Glomerular visceral epithelial cell (primary cell): ENCODE measurements around the gene ADCK2.
"Not testable (repeated sequence)": the region's sequence is repeated elsewhere in the genome, so short reads cannot be mapped to it uniquely, and the experiment has no call there.

Source experiments
- DNase-seq: peaks from one replicate; pipeline ENCODE4 v3.0.0-alpha.2; 2016; ENCODE audit errors: extremely low spot score

ADCK2 gene

DNA sequence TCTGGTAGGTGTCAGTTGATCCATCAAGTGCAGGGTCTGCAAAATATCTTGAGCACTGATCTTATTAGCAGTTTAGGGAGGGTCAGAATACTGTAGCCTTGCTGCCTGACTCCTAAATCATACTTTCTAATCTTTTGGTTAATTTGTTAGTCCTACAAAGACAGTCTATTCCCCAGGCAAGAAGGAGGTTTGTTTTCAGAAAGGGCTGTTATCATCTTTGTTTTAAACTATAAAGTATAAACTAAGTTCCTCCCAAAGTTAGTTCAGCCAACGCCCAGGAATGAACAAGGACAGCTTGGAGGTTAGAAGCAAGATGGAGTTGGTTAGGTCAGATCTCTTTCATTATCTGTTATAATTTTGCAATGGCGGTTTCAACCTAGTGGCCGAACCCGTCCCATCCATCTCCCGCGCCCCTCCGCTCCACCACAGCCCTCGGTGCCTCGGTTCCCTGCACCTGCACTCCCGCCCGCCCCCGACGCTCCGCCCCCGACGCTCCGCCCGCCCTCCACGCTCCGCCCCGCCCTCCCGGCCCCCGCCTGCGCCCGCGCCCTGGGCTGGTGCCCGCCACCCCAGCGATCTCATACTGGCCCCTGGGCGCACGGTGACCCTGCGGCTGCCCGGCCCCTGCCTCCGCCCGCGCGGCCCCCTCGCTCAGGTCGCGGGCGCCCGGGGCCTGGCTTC is at the start of gene ADCK2:
Gene ADCK2, plus strand, starts transcription at position 564 of the 681 bp plus-strand sequence. CDS start 386 bp downstream, outside the sequence.
- peak; percentile 54 for DNase-seq

DNA sequence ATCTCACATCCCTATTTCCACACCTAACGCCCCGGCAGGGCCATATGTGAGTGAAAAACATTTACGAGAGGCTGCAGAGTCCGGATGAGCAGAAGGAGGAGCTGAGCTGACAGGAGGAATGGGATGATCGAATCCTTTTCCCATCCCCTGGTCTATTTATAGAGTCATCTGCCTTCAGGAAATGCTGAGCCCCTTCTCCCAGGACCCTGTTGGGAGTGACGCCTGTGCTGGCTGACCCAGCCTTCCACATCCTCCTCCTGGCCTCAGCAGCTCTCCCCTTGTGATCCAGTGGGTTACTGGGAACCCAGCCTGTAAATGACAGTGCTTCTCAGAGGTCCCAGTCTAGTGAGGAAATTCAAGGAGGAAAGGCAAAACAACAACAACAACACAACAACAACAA is 48.8 kb upstream of the ADCK2 start:
- DNase-seq = no peak

- DNase-seq = no peak
These were observed 48.2 kb upstream of the ADCK2 start for GRCh38 chr7:140624392-140625191.

- not testable (repeated sequence) for DNase-seq
These were observed 47.6 kb upstream of the ADCK2 start for GRCh38 chr7:140625192-140625558.

DNA sequence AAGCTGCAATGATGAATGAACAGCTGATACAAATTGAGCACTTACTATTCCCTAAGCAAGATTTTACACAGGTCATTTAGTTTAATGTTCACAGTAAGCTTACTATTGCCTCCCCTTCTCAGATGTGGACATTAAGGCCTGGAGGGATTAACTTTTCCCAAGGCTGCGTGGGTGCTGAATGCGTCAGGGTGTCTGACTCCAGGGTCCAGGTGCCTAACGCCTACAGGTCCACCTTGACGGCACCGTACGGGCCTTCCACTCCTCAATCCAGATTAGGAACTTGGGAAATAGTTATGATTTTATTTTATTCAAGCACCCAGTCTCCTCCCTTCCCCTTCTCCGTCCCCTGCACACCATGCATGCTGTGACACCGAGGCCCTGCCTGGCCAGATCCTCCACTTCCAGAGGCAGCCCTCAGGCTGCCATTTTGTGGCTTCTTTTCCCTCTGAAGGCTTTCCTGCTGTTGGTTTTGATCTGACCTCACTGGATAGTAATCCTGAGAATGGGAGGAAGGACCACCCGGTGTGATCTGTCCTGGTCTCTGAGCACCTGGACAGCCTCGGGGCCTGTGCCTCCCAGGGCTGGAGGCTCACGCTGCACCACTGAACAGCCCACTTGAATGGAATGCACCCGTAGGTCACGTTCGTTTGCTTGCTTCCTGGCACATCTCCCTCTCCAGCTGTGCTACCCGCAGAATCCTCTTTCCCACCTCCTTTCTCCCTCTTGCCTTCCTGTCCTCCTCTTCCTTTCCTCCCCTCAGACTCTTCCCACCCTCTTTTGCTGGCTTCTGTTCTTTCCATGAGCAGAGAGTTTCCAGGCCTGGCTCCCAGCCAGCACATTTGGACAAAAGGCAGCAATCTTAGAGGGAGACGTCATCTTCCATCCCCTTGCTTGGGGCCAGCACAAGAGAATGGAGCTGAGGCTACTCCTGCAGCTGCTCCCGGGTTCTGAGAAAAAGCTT is 46.6 kb upstream of the ADCK2 start:
- DNase-seq = peak; percentile 100

DNA sequence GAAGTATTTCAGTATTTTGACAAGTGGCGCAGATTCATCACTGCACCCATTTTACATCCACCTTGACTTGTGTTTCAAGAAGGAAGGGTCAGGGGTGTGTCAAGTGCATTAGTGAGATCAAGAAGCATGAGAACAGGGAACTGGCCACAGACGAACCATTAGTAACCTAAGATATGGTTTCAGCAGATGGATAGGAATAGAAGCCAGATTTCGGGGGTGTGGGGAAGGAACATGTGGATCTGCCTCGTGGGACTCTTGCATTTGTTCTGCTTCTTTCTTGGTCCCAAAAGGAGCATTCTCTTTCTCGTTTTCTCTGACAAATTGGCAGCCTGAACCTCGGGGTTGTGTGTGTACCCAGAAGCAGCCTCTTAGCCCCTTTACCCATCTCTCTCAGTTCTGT is 41.7 kb upstream of the ADCK2 start:
- no peak for DNase-seq

DNA sequence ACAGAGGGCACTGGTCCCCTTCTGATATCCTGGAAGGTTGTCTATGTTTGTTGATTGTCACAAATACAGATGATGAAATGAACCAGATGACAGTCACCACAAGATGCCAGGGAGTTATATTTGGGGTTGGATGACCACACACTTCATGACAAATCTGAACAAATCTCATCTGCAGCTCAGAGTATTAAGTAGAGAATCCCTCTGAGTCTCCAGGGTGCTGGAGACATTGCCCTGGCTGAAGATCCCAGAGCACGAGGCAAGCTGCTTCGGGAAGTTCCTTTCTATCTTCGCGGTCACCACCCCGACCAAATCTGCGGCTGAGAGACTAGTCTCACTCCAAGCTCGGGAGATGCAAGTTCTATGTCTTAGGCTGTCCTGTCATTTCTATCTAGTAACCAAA is 41.1 kb upstream of the ADCK2 start:
- no peak for DNase-seq

- DNase-seq = no peak
These were observed 37.4 kb upstream of the ADCK2 start for GRCh38 chr7:140635345-140635744.

- no peak for DNase-seq
These were observed 36.9 kb upstream of the ADCK2 start for GRCh38 chr7:140635816-140636215.

- no peak for DNase-seq
These were observed 35.3 kb upstream of the ADCK2 start for GRCh38 chr7:140637400-140637799.

DNA sequence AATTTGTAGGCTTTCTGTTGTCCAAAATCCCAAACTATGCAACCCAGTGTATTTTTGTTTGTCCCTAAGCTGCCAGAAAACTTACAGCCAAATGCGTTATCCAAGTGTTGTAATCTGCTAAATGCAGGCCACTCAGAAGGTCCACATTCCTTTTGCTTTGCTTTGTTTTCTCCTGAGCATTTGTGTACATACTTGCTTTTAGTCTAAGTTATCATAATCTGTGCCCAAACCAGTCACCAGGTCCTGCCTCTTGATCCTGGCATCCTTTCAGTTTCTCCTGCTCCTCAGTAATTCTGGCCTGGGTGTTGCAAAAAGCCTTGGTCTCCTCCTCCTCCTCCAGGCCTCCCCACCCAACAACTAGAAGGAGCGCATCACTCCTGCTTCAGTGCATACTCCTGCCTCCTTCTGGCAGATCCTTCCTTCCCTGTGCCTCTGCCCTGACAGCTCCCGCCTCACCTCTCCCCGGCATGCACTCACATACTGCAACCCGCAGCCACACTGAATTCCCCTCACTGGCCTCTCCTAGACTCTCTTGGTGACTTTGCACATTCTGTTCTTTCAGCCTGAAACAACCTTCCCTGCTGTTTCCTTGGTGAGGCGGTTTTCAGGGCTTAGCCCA is 34.5 kb upstream of the ADCK2 start:
- peak; percentile 51 for DNase-seq

DNA sequence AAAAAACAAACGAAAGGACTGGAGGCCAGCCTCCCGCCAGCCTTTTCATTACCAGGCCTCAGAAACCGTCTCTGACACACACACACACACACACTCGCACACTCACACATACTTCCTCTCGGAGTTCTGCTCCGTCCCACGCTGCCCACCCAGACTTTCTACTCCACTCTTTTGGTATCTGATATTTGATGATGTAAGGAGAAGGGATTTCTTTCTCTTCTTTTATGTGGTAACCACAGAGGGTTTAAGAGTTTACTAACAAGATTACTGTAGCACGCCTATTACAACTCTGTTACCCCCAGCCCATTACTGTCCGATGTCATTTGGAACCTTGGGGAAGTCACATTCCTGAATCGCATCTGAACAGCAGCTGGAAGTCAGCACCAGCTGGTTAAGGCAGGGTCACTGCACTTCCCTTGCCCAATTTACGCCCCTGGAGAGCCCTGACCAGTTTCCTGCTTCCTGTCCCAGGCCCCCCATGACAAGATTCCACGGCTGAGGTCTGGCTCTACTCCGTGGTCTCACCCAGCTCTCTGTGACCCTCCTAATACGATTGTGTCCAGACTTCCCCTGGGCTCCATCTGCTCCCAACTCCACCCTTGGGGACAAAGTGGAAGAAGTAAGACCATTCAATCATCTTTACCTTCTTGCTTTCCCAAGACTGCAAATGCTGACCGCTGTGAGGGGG is 33.2 kb upstream of the ADCK2 start:
- DNase-seq = peak; percentile 53

- DNase-seq = peak; percentile 52
These were observed 32.6 kb upstream of the ADCK2 start for GRCh38 chr7:140640060-140640637.

DNA sequence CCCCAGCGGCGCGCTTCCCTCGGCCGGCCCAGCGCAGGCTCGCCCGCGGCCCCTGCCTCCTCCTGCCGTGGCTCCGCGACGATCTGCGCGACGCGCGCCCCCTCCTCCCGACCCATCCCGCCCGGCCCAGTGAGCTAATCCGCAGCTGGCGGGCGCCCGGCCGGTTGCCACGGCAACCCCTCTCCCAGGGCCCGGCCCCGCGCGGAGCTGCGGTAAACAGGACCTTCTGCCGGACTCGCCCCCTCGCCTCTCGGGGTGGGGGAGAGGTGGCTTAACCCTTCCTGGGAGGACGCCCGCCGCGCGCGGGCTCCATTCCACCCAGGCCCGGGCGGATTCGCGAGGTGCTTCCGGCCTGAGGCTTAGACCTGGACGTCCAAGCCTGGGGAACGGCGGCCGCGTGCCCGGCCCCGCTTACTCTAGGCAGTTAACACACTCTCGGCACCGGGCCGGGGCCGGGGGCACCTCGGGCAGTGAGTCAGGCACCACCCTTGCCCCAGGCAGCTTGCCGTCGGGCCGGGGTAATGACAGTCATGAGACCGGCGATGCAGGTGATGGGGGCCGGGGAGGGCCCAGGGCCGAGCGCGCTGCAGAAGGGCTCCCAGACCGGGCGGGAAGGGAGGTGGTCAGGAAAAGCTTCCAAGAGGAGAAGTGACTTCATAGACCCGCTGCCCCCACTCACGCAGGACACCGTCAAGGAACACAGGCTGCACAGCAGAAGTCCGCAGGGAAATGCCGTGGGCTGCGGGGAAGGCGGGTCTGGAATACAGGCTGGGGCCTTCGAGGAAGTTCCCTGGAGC is 31.8 kb upstream of the ADCK2 start, which contains the start of gene DENND2A:
Gene DENND2A, minus strand, starts transcription at position 87 of the 797 bp plus-strand sequence. CDS start 38,416 bp downstream, outside the sequence.
- peak; percentile 87 for DNase-seq

DNA sequence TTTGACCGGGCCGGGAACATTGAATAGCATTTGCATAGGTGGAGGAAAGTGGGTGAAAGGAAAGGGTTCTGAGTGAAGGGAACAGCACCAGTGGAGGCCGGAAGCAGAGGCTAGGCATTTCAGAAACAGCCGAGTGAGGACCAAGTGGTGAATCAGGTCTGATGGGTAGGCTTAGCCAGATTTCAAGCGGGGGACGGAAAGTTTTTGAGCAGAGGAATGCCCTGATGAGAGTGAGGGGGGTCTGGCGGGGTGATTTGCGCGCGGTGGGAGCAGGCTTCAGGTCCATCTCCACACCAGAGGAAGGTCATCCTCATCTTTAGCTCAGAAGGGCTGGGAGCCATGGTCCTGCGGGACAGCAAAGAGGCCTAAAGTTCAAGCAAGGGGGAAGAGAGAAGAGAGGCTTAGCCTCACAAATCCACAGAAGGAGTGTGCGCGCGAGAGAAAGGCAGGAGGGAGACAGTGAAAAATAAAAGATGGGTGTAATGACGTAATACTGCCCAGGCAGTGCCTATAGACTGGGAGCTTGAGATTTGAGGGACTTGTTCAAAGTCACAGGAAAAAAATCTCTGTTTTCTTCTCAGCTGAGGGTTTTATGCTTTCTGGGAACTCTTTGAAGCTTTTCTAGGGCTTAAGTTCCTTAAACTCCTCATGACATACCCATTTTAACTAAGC is 31.1 kb upstream of the ADCK2 start:
- DNase-seq = no peak

- DNase-seq = no peak
These were observed 29.3 kb upstream of the ADCK2 start for GRCh38 chr7:140643416-140643815.

- DNase-seq = not testable (repeated sequence)
These were observed 28.0 kb upstream of the ADCK2 start for GRCh38 chr7:140644761-140645160.

- no peak for DNase-seq
These were observed 27.4 kb upstream of the ADCK2 start for GRCh38 chr7:140645166-140645900.
